IMR-90 (cell line): ENCODE measurements around the gene ALDH1B1.

Experiments used
- BHLHE40 ChIP-seq: fragments of 150-350 bp; IDR thresholded peaks from 2 replicates; pipeline ENCODE4 v1.6.1; 2016; ENCODE audit warnings: mild to moderate bottlenecking, low read depth, low read length
- CTCF ChIP-seq: conservative IDR thresholded peaks from 2 replicates; pipeline ENCODE4 v1.5.1; 2012; ENCODE audit warnings: mild to moderate bottlenecking, low read depth, low read length, improper control_type of control experiment
- FOS ChIP-seq: fragments of 150-350 bp; IDR thresholded peaks from 2 replicates; pipeline ENCODE4 v1.6.1; 2016; ENCODE audit warnings: low read depth, low read length
- MAFK ChIP-seq: IDR thresholded peaks from 2 replicates; pipeline ENCODE4 v1.6.1; 2012; ENCODE audit warnings: low read depth, low read length, improper control_type of control experiment
- NFE2L2 ChIP-seq: fragments of 150-350 bp; IDR thresholded peaks from 2 replicates; pipeline ENCODE4 v1.6.1; 2016; ENCODE audit warnings: low read depth, mild to moderate bottlenecking, low read length
- POLR2A ChIP-seq: IDR thresholded peaks from 2 replicates; pipeline ENCODE4 v1.6.1; 2012; ENCODE audit warnings: mild to moderate bottlenecking, low read depth, low read length
- RAD21 ChIP-seq: IDR thresholded peaks from 2 replicates; pipeline ENCODE4 v1.6.1; 2012; ENCODE audit warnings: low read length, improper control_type of control experiment
- RCOR1 ChIP-seq: IDR thresholded peaks from 2 replicates; pipeline ENCODE4 v1.6.1; 2012; ENCODE audit warnings: mild to moderate bottlenecking, low read length, improper control_type of control experiment; ENCODE audit not compliant: insufficient replicate concordance
- RFX5 ChIP-seq: IDR thresholded peaks from 2 replicates; pipeline ENCODE4 v1.8.0; 2012; ENCODE audit warnings: low read depth, mild to moderate bottlenecking, low read length, moderate library complexity
- TF ChIP-seq, protein P1 (sequence below): fragments of 150-350 bp; IDR thresholded peaks from 2 replicates; pipeline ENCODE4 v1.6.1; 2017; ENCODE audit warnings: mild to moderate bottlenecking, antibody characterized with exemption, low read length, low read depth
- TF ChIP-seq, protein P2 (sequence below): fragments of 150-350 bp; IDR thresholded peaks from 2 replicates; pipeline ENCODE4 v1.6.1; 2016; ENCODE audit warnings: low read depth, mild to moderate bottlenecking, low read length, moderate library complexity, borderline replicate concordance

- no peak for TF ChIP-seq CTCF
- TF ChIP-seq FOS: no peak
- no peak for TF ChIP-seq MAFK
- no peak for TF ChIP-seq POLR2A
- TF ChIP-seq, protein P1, sequence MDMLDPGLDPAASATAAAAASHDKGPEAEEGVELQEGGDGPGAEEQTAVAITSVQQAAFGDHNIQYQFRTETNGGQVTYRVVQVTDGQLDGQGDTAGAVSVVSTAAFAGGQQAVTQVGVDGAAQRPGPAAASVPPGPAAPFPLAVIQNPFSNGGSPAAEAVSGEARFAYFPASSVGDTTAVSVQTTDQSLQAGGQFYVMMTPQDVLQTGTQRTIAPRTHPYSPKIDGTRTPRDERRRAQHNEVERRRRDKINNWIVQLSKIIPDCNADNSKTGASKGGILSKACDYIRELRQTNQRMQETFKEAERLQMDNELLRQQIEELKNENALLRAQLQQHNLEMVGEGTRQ: no peak
- no peak for TF ChIP-seq RCOR1
- no peak for TF ChIP-seq BHLHE40
- no peak for TF ChIP-seq NFE2L2
- TF ChIP-seq RAD21: no peak
- TF ChIP-seq RFX5: no peak
- TF ChIP-seq, protein P2, sequence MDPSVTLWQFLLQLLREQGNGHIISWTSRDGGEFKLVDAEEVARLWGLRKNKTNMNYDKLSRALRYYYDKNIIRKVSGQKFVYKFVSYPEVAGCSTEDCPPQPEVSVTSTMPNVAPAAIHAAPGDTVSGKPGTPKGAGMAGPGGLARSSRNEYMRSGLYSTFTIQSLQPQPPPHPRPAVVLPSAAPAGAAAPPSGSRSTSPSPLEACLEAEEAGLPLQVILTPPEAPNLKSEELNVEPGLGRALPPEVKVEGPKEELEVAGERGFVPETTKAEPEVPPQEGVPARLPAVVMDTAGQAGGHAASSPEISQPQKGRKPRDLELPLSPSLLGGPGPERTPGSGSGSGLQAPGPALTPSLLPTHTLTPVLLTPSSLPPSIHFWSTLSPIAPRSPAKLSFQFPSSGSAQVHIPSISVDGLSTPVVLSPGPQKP: no peak
Observed at GRCh38 chr9:38431116-38431515, 38.6 kb downstream of the ALDH1B1 start.
